Fibroblast of peridontal ligament (primary cell): ENCODE measurements around the gene CFAP53.

Experiments used
- DNase-seq: peaks from one replicate; pipeline ENCODE4 v3.0.0-alpha.2; 2010; ENCODE audit errors: extremely low read depth

CFAP53 gene

DNA sequence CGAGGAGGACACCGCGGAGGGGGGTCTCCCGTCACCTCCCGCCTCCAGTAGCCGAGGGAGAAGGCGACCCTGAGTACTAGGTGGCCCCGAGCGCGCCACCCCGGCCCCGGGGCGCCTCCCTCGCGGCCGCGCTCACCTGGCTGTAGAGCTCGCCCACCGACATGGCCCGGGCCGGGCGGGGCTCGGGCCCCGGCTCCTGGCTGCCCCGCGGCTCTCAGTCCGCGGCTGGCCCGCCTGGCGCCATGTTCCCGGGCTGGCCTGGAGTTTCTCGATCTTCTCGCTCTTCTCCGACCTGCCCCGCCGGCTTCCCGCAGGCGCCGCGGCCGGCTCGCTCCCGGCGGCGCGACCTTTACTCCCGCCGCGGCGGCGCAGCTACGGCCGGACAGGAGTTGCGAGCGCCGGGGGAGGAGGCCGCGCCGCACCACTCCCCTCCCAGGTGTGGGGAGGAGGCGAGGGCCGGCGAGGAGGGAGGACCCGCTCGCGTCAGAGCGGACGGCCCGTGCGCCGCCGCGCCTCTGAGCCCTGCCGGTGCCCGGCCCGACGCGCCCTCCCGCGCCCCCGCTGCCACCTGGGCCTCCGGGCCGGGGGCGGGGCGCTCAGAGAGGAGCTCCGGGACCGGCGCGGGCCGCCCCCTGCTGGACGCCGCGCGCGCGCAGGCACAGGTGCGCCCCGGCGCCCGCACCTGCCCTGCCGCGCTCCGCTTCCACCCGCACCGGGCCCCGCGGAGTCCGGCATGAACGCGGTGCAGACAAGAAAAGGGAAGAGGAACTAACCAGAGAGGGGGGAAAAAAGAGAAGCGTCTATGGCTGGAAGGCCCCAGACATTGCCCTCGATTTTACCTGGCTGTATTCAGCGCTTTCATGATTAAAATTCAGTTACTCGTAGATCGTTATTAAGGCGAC is 71.4 kb downstream of the CFAP53 start, which contains the start of gene MYO5B:
Gene MYO5B, minus strand, starts transcription at position 517 of the 902 bp plus-strand sequence. Its CDS starts 354 bp downstream, at position 163.
- DNase-seq = no peak

DNA sequence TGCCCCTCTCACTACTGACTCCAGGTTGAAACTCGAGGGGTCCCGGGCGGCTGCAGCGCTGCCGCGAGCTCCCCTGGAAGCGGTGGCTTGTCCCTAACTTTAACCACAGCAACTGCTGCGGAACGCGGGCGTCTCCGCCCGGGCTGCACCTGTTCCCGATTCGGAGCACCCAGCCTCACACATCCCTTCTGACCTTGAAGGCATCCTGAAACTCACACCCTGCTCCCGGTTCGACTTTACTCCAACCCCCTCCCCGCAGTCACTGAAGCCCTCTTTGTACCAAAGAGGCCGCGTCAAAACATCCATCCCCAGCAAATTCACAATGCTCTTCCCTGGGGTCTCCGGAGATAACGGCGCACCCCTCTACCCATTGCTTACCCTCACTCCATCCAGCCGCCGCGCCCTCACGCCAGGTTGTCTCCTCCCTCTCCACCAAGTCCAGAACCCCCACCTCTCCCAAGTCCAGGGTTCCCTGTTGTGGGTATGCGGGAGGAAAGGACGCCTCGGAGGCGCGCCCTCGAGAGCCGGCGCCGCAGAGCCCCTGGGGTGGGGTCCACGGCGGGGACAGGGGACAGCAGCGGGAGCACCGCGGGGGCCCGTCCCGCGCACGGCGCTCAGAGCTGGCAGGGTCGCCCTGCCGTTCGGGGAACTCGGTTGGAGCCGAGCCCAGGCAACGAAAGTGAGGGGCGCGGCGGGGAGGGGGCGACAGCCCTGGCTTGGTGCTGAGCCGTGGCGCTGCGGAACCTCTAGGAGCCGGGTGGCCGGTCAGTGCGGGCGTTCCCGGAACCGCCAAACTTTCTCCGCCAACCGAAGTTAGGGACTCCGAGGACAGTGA is 72.3 kb downstream of the CFAP53 start:
- no peak for DNase-seq

DNA sequence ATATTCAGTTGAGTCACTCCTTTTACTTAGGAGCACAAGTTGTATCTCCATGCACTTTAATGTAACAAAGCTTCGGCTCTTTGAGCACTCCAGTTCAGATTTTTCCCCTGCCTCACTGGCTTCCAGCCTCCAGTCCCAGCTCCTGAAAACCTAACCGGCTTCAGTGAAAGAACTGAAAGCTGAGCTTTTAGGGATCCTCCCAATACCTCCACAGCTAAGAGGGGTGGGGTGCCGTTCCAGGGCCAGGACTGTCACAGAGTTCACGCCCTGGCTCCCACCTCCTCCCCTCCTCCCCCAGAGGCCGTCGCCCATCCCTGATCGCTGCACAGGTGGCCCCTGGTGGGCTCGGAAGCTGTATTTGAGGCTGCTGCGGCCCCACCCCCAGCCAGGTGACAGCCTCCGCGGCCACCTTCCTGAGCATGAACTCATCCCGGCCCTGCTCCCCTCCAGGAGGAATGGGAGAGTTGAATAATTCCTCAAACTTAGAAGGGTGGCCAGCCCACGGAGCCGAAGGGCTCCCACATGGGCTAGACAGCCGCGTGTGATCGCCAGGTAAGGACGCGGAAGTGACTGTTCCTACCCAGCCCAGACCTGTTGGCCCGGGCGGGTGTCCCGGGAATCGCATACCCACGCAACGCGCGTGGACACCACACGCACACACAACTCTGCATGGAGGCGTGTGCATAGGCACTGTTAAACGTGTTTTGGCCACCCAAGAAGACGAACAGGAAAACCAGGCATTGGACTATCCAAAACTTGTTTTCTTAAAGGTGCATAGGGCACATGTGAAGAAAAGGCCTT is 73.1 kb downstream of the CFAP53 start:
- no peak for DNase-seq

DNA sequence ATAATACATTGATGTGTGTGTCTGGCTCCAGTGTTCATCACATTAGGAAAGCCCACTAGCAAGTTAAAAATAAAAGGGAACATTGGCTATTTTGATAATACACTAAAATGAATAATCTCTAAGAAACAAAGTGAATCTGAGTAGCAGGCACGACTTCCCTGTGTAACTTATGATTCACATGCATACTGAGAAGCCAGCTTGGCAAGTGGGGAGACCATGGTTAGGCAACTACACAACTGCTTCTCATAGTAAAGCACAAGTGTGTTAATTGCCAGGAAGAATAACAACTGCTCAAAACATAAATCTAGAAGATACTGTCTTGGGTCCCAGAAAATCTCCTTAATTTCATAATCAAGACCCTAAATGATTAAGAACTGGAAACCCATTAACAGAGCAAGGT is 75.4 kb downstream of the CFAP53 start:
- DNase-seq = no peak

DNA sequence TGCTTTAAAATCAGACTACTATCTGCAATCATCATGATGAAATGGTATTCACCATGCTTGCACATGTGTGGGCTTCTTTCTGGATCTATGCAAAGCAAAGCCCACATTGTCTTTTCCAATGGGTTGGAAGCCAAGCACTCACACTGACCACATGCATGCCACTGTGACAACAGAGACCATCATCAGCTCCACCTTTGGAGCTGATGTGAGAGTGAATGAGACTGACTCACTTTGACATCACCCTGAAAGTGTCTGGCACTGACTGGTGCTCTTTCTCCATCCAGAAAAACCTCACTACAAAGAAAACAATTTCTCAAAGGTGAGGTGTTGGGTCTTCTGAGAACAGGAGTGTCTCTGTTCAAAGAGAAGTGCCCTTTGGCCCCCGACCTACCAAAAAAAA is 76.1 kb downstream of the CFAP53 start:
- DNase-seq = no peak

DNA sequence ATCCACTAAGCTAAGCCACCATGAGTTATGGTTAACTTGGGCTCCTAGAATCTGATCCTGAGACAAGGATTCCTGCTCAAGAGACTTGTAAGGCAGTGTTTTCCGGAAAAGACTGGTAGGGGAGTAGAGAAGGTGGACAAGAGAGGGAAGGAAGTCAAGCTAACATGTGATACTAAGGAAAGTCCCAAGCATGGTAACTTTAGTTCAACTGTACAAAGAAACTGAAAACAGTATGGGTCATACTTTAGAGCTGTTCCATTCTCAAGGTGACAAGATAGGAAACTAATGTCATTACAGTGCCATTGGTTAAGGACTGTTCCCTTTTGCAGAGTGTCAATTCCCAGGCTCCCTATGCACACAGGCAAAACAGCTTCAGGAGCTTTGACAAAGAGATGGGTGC is 77.1 kb downstream of the CFAP53 start:
- no peak for DNase-seq

DNA sequence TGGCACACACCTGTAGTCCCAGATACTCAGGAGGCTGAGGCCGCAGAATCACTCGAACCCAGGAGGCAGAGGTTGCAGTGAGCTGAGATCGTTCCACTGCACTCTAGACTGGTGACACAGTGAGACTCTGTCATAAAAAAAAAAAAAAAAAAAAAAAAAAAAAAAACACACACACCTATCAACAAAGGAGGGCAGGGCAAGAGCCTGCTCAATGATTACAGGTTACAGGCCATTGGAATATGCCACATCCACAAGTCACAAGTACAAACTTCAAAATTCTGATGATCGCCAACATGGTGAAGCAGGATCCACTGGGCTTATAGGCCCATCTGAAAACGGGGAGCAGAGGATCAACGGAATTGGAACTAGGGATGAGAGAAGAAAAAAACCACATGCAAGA is 77.6 kb downstream of the CFAP53 start:
- DNase-seq = no peak

DNA sequence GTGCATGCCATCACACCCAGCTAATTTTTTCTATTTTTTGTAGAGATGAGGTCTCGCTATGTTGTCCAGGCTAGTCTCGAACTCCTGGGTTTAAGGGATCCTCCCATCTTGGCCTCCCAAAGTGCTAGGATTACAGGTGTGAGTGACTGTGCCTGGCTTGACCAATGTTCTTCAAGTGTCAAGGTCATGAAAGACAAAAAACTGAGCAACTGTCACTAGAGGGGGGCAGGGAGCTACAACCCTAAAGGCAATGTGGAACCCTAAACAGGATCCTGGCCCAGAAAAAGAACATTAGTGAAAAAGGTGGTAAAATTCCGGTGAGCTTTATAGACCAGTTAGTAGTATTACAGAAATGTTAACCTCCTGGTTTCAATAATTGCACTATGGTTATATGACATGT is 78.6 kb downstream of the CFAP53 start:
- no peak for DNase-seq

DNA sequence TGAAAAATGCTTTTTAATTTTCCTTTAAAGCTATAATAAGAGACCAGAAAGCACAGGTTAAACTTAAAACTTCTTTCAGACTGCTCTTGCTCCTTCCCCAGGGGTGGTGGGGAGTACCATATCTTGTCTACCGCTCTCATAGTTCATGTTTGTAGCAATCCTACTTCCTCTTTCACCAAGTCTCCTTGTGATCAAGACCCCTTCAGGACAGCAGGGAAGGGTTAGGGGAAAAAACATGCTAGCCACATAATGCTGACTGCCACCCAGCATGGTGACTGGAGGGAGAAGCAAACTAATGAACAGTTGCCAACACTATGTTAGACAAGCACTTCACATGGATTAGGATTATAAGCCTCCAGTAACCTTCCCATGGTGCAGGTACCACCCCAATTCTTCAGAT is 79.9 kb downstream of the CFAP53 start:
- no peak for DNase-seq

DNA sequence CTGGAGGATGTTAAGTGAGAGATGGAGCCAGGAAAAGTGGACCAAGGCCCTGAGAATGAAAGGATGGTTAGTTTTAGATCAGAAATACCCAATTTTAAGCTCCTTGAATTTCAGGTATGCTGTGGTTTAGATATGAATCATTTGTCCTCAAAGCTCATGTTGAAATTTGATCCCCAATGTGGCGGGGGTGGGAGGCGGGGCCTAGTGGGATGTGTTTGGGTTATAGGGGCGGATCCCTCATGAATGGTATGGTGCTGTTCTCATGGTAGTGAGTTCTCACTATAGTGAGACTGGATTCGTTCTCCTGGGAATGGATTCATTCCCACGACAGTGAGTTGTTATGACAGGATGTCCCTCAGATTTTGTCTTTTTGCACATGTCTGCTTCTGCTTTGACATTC is 82.7 kb downstream of the CFAP53 start:
- no peak for DNase-seq

DNA sequence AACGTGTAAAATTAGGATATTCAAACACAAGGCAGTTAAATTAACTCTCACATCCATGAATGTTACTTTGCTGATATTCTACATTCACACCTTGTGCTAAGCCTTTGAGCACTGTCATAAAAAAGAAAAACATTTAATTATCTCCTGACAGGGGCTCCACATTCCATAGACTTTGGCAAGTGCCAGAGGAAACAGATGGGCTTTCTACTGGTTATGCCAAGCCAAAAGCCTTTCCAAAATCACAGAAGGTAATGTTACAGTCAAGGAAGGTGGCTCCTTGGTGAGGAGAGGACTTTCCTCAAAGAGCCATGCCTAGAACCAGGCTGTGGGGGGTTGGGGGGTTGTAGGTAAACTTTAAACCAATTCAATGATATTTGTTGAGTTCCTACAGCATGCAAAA is 83.8 kb downstream of the CFAP53 start:
- no peak for DNase-seq

DNA sequence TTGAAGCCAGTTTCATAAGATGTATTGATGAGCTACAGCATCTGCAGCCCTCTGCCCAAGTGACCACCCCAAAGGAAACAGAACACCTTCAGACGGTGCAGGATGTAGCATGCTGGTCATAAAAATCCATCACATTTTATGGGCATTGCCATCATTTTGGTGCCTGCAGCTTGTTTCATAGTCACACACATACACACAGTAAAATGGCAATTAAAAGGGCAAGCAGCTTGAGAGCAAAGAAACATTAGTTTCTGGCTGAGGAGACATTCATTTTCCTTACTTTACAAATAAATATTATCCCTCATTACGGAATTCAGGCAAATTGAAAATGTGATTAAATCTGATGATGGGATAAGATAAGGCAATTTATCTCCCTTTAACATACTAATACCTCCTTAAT is 84.7 kb downstream of the CFAP53 start:
- DNase-seq = no peak

DNA sequence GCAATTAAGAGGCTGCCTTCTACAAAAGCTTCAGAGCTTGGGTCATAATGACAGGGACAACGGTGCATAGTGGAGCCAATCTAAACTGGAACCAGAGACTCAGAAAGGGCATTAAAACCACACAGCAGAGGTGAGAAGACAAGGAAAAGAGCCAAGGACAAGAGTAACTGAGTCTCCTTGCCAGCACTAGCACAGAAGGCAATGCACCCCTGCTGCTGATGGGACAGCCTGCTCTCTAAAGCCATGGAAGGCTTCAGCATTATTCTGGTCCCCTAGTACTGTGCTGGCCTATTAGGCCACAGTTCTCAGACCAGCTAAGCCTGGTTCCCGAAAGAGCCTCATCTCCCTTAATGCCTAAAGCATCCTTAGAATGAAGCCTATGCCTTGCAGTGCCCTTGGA is 86.8 kb downstream of the CFAP53 start:
- DNase-seq = no peak

DNA sequence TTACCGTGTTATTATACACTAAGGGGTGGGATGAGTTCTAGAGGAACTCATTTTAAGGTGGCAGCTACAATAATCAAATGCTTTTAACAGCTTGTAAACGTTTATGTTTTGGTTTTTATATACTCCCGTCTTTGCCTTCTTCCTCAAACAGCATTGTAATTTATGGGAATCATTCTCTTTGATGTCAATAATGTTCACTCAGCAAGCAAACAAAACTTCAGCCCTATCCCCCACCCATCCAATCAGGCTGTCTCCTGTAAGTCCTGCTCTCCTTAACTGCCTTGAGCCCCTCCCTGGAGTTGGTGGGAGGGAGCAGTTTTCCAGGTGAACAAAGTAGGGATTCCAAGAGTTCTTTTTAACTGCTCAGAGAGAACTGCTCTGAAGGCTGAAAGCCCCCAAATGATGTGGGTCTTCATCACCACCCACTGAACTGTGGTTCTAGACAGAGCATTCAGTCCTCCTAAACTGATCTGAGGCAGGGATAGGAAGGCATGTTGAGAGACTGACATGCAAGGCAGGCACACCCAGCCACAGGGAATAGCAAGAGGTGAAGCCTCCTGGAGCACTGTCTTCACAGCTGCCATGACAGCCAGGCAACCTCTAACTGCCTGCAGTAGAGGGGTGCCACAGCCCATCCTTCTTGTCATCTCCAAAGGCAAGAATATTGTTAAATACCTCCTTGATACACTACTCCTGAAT is 88.9 kb downstream of the CFAP53 start:
- DNase-seq = no peak
